DOHH2 (cell line): ENCODE results near the gene MTSS2.

ENCODE experiments used
- H3F3A ChIP-seq: fragments of 200-600 bp; sonication (generic), shearing (Covaris generic); 2 replicates; pipeline ENCODE4 v1.6.0; 2016; ENCODE audit warnings: antibody characterized with exemption, mild to moderate bottlenecking; ENCODE audit not compliant: control insufficient read depth, insufficient read depth
- H3K27ac ChIP-seq: fragments of 200-600 bp; sonication (generic); 2 replicates; pipeline ENCODE4 v1.5.1; 2014; ENCODE audit warnings: low read depth, mild to moderate bottlenecking, low read length, moderate library complexity
- H3K27me3 ChIP-seq: fragments of 200-600 bp; sonication (generic); 2 replicates; pipeline ENCODE4 v1.6.1; 2014; ENCODE audit warnings: mild to moderate bottlenecking, low read length, mixed read lengths; ENCODE audit not compliant: control insufficient read depth
- H3K36me3 ChIP-seq: fragments of 200-600 bp; sonication (generic); 2 replicates; pipeline ENCODE4 v1.6.1; 2014; ENCODE audit warnings: mild to moderate bottlenecking, low read length, moderate library complexity, mixed read lengths; ENCODE audit not compliant: control insufficient read depth
- H3K4me1 ChIP-seq: fragments of 200-600 bp; sonication (generic); 2 replicates; pipeline ENCODE4 v1.6.1; 2014; ENCODE audit warnings: mild to moderate bottlenecking, low read length, mixed read lengths; ENCODE audit not compliant: control insufficient read depth
- H3K4me2 ChIP-seq: fragments of 200-600 bp; sonication (generic); 2 replicates; pipeline ENCODE4 v1.6.0; 2014; ENCODE audit warnings: mild to moderate bottlenecking, low read length, moderate library complexity
- H3K4me3 ChIP-seq: fragments of 200-600 bp; sonication (generic); 2 replicates; pipeline ENCODE4 v1.5.1; 2014; ENCODE audit warnings: mild to moderate bottlenecking, low read length, mixed read lengths
- H3K79me2 ChIP-seq: fragments of 200-600 bp; sonication (generic); 2 replicates; pipeline ENCODE4 v1.6.1; 2014; ENCODE audit warnings: mild to moderate bottlenecking, low read length, mixed read lengths; ENCODE audit not compliant: control insufficient read depth
- H3K9me2 ChIP-seq: fragments of 200-600 bp; sonication (generic); replicated peaks from 2 replicates; pipeline ENCODE4 v1.6.1; 2014; ENCODE audit warnings: mild to moderate bottlenecking, low read length, mixed read lengths; ENCODE audit not compliant: control insufficient read depth
- H3K9me3 ChIP-seq: fragments of 200-600 bp; sonication (generic); 2 replicates; pipeline ENCODE4 v1.6.1; 2014; ENCODE audit warnings: antibody characterized with exemption, low read length, mixed read lengths; ENCODE audit not compliant: control insufficient read depth, insufficient read depth
- H4K20me1 ChIP-seq: fragments of 200-600 bp; sonication (generic); 2 replicates; pipeline ENCODE4 v1.6.0; 2014; ENCODE audit warnings: low read depth, mild to moderate bottlenecking, antibody characterized with exemption, low read length, moderate library complexity; ENCODE audit not compliant: control insufficient read depth, insufficient read depth
- CTCF ChIP-seq: fragments of 200-600 bp; sonication (generic); IDR thresholded peaks from one replicate; pipeline ENCODE4 v1.5.1; 2014; ENCODE audit warnings: antibody characterized with exemption, mild to moderate bottlenecking, low read depth, low read length; ENCODE audit not compliant: poor library complexity, severe bottlenecking
- EZH2phosphoT487 ChIP-seq: fragments of 200-600 bp; sonication (generic); IDR thresholded peaks from 2 replicates; pipeline ENCODE4 v1.6.1; 2017; ENCODE audit warnings: borderline replicate concordance, mild to moderate bottlenecking, antibody characterized with exemption, low read length, moderate library complexity, mixed read lengths

The MTSS2 gene

GRCh38 chr16:70705056-70705455 is 19.2 kb upstream of the MTSS2 start:
- TF ChIP-seq CTCF, result no peak
- no peak for TF ChIP-seq EZH2phosphoT487
- Histone ChIP-seq H3F3A (no peaks in the 10 kb centered on the region), H3K79me2 (no peaks in the 10 kb centered on the region), H3K27me3 (no peaks in the 10 kb centered on the region), H3K9me2 (no peaks in the 10 kb centered on the region), H3K4me2 (no peak overlapping the region), H3K36me3 (no peaks in the 10 kb centered on the region), H3K9me3 (no peaks in the 10 kb centered on the region), H3K4me1 (no peaks in the 10 kb centered on the region), H4K20me1 (no peaks in the 10 kb centered on the region), H3K4me3 (no peak overlapping the region), H3K27ac (no peak overlapping the region)

GRCh38 chr16:70704586-70704985 is 18.7 kb upstream of the MTSS2 start:
- Histone ChIP-seq H3K9me3 (no peaks in the 10 kb centered on the region), H3F3A (no peaks in the 10 kb centered on the region), H3K4me1 (no peaks in the 10 kb centered on the region), H3K27me3 (no peaks in the 10 kb centered on the region), H4K20me1 (no peaks in the 10 kb centered on the region), H3K79me2 (no peaks in the 10 kb centered on the region), H3K4me2 (no peak overlapping the region), H3K36me3 (no peaks in the 10 kb centered on the region), H3K4me3 (no peak overlapping the region), H3K27ac (no peak overlapping the region), H3K9me2 (no peaks in the 10 kb centered on the region)
- TF ChIP-seq CTCF, result no peak
- TF ChIP-seq EZH2phosphoT487, result no peak

GRCh38 chr16:70703835-70704381 is 18.1 kb upstream of the MTSS2 start:
- Histone ChIP-seq H3K4me2 (no peak overlapping the region), H4K20me1 (no peaks in the 10 kb centered on the region), H3F3A (no peaks in the 10 kb centered on the region), H3K9me3 (no peaks in the 10 kb centered on the region), H3K79me2 (no peaks in the 10 kb centered on the region), H3K36me3 (no peaks in the 10 kb centered on the region), H3K27ac (no peak overlapping the region), H3K9me2 (no peaks in the 10 kb centered on the region), H3K27me3 (no peaks in the 10 kb centered on the region), H3K4me3 (no peak overlapping the region), H3K4me1 (no peaks in the 10 kb centered on the region)
- TF ChIP-seq CTCF (no peak), EZH2phosphoT487 (no peak)
